Progenitor cell of endocrine pancreas (in vitro differentiated cells): ENCODE measurements around the gene GPNMB. TPM values are rescaled to one million over a fixed set of nuclear protein-coding genes. Genes with fewer than 3 reads are reported as not detected.

Experiments
- DNase-seq: peaks from one replicate; pipeline ENCODE4 v3.0.0; 2021; ENCODE audit warnings: low spot score; ENCODE audit not compliant: unreplicated experiment
- H3K27ac Mint-ChIP-seq: 2 replicates; pipeline ENCODE4 v1.8.0; 2021; ENCODE audit warnings: mild to moderate bottlenecking, moderate library complexity, mixed read lengths
- H3K27me3 Mint-ChIP-seq: 2 replicates; pipeline ENCODE4 v1.8.0; 2021; ENCODE audit warnings: mixed read lengths
- H3K36me3 Mint-ChIP-seq: 2 replicates; pipeline ENCODE4 v1.8.0; 2022; ENCODE audit warnings: mixed read lengths; ENCODE audit not compliant: insufficient read depth
- H3K4me1 Mint-ChIP-seq: 2 replicates; pipeline ENCODE4 v1.8.0; 2021; ENCODE audit warnings: low read depth, mixed read lengths
- H3K4me3 Mint-ChIP-seq: 2 replicates; pipeline ENCODE4 v1.8.0; 2021; ENCODE audit warnings: low read depth, mild to moderate bottlenecking, moderate library complexity, mixed read lengths
- H3K9me3 Mint-ChIP-seq: 2 replicates; pipeline ENCODE4 v1.8.0; 2021; ENCODE audit warnings: low read depth, mixed read lengths
- CTCF ChIP-seq: fragments of 200-600 bp; sonication (generic); IDR thresholded peaks from one replicate; pipeline ENCODE4 v1.5.0; 2021; ENCODE audit warnings: antibody characterized with exemption, mild to moderate bottlenecking; ENCODE audit not compliant: unreplicated experiment
- total RNA-seq: library from RNA; stranded (reverse); gene quantifications from 2 replicates; pipeline ENCODE4 v1.2.1, GENCODE V29; 2021

GPNMB gene
- total RNA-seq, 1 donor from 2014 or later, result 0.98 TPM

GRCh38 chr7:23267357-23267756, 20.8 kb downstream of the GPNMB start:
- no peaks in the 10 kb centered on the region for H3K9me3 Mint-ChIP-seq
- no peaks in the 10 kb centered on the region for H3K36me3 Mint-ChIP-seq
- no peak overlapping the region for H3K4me3 Mint-ChIP-seq
- H3K4me1 Mint-ChIP-seq, result no peaks in the 10 kb centered on the region
- TF ChIP-seq CTCF, result no peak
- DNase-seq, result no peak
- peaks cover 9% of the 10 kb centered on the region for H3K27me3 Mint-ChIP-seq
- no peak overlapping the region for H3K27ac Mint-ChIP-seq

DNA sequence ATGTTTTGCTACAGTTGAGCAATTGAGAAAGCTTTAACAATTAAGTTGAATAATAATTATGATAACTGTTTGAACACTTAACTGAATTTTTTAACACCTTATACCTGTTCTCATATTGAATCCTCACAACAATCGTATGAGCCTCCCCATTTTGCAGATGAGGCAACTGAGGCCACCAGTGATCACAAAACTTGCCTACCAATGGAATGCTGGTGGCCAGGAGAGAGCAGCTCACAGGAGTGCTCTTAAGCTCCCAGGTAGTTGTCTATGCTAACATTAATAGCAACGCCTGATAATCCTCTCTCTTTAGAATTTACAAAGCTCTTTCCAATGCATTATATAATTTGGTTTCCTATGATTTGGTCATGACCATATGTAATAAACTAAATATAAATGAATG, 21.6 kb downstream of the GPNMB start:
- H3K27me3 Mint-ChIP-seq, result peaks cover 9% of the 10 kb centered on the region
- no peaks in the 10 kb centered on the region for H3K36me3 Mint-ChIP-seq
- no peak for DNase-seq
- no peak overlapping the region for H3K27ac Mint-ChIP-seq
- no peaks in the 10 kb centered on the region for H3K9me3 Mint-ChIP-seq
- no peaks in the 10 kb centered on the region for H3K4me1 Mint-ChIP-seq
- H3K4me3 Mint-ChIP-seq, result no peak overlapping the region
- no peak for TF ChIP-seq CTCF

DNA sequence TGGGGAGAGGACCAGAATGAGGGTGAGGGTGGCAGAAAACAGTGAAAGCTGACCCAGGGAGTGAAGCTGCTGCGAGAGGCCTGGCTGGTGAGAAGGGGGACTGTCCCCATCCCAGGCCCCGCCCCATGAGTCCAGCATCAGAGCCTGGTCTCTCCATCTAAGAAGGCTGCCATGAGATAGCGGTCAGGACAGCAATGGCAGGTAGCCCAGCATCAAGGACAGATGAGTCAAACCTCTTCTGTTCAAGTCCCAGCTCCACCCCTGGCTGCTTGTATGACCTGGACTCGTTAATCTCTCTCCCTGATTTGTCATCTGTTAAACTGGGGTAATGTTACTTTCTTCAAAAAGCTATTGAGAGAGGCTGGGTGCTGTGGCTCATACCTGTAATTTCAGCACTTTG, 22.2 kb downstream of the GPNMB start:
- no peak overlapping the region for H3K4me3 Mint-ChIP-seq
- H3K27me3 Mint-ChIP-seq, result peaks cover 9% of the 10 kb centered on the region
- H3K36me3 Mint-ChIP-seq, result no peaks in the 10 kb centered on the region
- no peak for TF ChIP-seq CTCF
- H3K4me1 Mint-ChIP-seq, result peaks cover 4% of the 10 kb centered on the region
- DNase-seq, result no peak
- no peaks in the 10 kb centered on the region for H3K9me3 Mint-ChIP-seq
- no peak overlapping the region for H3K27ac Mint-ChIP-seq

GRCh38 chr7:23272275-23272674, 25.7 kb downstream of the GPNMB start:
- DNase-seq, result no peak
- no peak overlapping the region for H3K4me3 Mint-ChIP-seq
- peaks cover 4% of the 10 kb centered on the region for H3K4me1 Mint-ChIP-seq
- no peaks in the 10 kb centered on the region for H3K36me3 Mint-ChIP-seq
- TF ChIP-seq CTCF, result no peak
- peaks cover 9% of the 10 kb centered on the region for H3K27me3 Mint-ChIP-seq
- no peak overlapping the region for H3K27ac Mint-ChIP-seq
- no peaks in the 10 kb centered on the region for H3K9me3 Mint-ChIP-seq

- Mint-ChIP-seq H3K4me1 (peaks cover 4% of the 10 kb centered on the region), H3K36me3 (no peaks in the 10 kb centered on the region), H3K9me3 (no peaks in the 10 kb centered on the region), H3K27me3 (peaks cover 9% of the 10 kb centered on the region), H3K27ac (peak overlapping the region; percentile 76), H3K4me3 (peak overlapping the region; percentile 27)
- peak; percentile 88 for TF ChIP-seq CTCF
- DNase-seq, result peak; percentile 73
Measured at GRCh38 chr7:23273141-23273599, 26.6 kb downstream of the GPNMB start.
